HepG2 (cell line): ENCODE results near the gene SLC16A5. TPM values are rescaled to one million over a fixed set of nuclear protein-coding genes. Genes with fewer than 3 reads are reported as not detected.
A peak's percentile ranks its signal among the peaks of the same experiment; 100 is the strongest.

Experiments
- HOMEZ ChIP-seq: IDR thresholded peaks from 2 replicates; pipeline ENCODE4 v1.6.1; 2016; ENCODE audit warnings: low read depth
- KLF9 ChIP-seq: IDR thresholded peaks from 2 replicates; pipeline ENCODE4 v1.6.1; 2016; ENCODE audit warnings: low read depth
- NCOA1 ChIP-seq: sonication (generic); formaldehyde crosslinking; IDR thresholded peaks from 2 replicates; pipeline ENCODE4 v1.9.0; 2021; ENCODE audit warnings: missing genetic modification reagents
- PHF20 ChIP-seq: sonication (generic); formaldehyde crosslinking; IDR thresholded peaks from 2 replicates; pipeline ENCODE4 v1.5.0; 2020; ENCODE audit warnings: mild to moderate bottlenecking, missing genetic modification reagents
- SNAPC4 ChIP-seq: sonication (generic); formaldehyde crosslinking; IDR thresholded peaks from 2 replicates; pipeline ENCODE4 v1.4.0; 2020; ENCODE audit warnings: mild to moderate bottlenecking, missing genetic modification reagents
- ZBTB37 ChIP-seq: sonication (generic); formaldehyde crosslinking; IDR thresholded peaks from 2 replicates; pipeline ENCODE4 v1.4.0; 2020; ENCODE audit warnings: mild to moderate bottlenecking, missing genetic modification reagents
- ZFX ChIP-seq: sonication (generic); formaldehyde crosslinking; IDR thresholded peaks from 2 replicates; pipeline ENCODE4 v1.4.0; 2020; ENCODE audit warnings: mild to moderate bottlenecking, low read depth, missing genetic modification reagents, moderate library complexity
- ZSCAN20 ChIP-seq: sonication (generic); formaldehyde crosslinking; IDR thresholded peaks from 2 replicates; pipeline ENCODE4 v1.4.0; 2020; ENCODE audit warnings: missing genetic modification reagents, mild to moderate bottlenecking, borderline replicate concordance
- polyA plus RNA-seq, 8 experiments: library from polyadenylated mRNA; depleted of rRNA in 3 of 8; stranded (reverse) in 7 of 8; unstranded in 1 of 8; fragments of >200 nt; fragmentation: Illumina TruSeq in 4 of 8; extraction: Trizol in 4 of 8; gene quantifications; 2 replicates each; pipeline versions ENCODE4 v1.2.1 to v1.2.3, GENCODE V29; 2011 to 2016; ENCODE audit warnings: low read depth in 4 of 8, missing spikeins in 1 of 8, mixed read lengths in 1 of 8; ENCODE audit not compliant: insufficient read depth in 1 of 8
- total RNA-seq, 5 experiments: library from RNA; depleted of rRNA; stranded (reverse); fragments of >200 nt; fragmentation: Illumina TruSeq; extraction: Trizol; gene quantifications; 2 replicates each; pipeline ENCODE4 v1.2.3, GENCODE V29; 2016; ENCODE audit warnings: low read depth in 1 of 5

The SLC16A5 gene
- total and polyA plus RNA-seq, 2 of the 13 experiments (the other 11 are each of a cell fraction or from before 2014, with no cell fraction given), result 0.69 to 5.6 TPM

GRCh38 chr17:75079023-75079373, 8.8 kb upstream of the SLC16A5 start (continued):
- TF ChIP-seq KLF9, result no peak
- no peak for TF ChIP-seq ZBTB37 (CRISPR knock-in tag)
- TF ChIP-seq NCOA1 (CRISPR knock-in tag), result no peak
- TF ChIP-seq PHF20 (CRISPR knock-in tag), result 0 out of 2 replicates have a peak, but pooled peaks have one; percentile 17
- no peak for TF ChIP-seq HOMEZ (CRISPR knock-in tag)
- TF ChIP-seq ZSCAN20 (CRISPR knock-in tag), result no peak
- TF ChIP-seq ZFX, result no peak
- TF ChIP-seq SNAPC4 (CRISPR knock-in tag), result 0 out of 2 replicates have a peak, but pooled peaks have one; percentile 10
